ENCODE data around the gene ZNF277.

The ZNF277 gene

DNA sequence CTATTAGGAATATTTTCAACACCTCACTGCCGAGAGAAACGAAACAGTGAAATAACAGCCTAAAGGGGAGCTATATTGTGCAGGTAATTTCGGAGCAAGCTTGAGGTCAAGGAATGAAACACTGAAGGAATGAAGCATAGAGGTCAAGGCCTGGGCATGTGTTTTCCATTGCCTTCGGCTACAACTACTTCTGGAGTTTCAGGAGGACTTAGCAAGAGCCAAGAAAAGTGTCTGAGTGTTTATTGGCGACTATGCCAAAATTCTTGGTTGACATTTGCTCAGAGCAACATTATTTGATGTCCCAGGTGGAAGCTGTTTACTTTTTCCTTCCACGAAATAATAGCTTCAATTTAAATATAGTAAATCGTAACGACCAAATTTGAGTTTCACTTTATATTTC, 154.2 kb downstream of the ZNF277 start:
- no peak for DNase-seq

DNA sequence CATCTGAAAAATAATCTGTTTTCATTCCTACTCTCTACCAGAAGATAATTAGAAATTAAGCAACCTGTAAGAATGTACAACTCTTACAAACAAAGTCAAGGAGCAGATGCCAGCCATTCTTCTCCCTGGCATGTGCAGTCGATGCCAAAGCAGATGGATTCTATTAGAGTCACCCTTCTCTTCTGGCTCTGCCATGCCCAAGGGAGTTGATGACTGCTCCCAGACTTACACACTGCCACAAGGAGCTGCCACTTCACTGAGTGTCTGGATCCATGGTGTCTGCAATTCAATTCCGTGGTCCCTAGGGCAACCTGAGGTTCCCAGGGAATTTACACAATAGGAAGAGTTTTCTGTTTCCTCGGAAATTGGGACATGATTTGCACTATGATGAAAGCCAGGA, 154.7 kb downstream of the ZNF277 start:
- DNase-seq = no peak

DNA sequence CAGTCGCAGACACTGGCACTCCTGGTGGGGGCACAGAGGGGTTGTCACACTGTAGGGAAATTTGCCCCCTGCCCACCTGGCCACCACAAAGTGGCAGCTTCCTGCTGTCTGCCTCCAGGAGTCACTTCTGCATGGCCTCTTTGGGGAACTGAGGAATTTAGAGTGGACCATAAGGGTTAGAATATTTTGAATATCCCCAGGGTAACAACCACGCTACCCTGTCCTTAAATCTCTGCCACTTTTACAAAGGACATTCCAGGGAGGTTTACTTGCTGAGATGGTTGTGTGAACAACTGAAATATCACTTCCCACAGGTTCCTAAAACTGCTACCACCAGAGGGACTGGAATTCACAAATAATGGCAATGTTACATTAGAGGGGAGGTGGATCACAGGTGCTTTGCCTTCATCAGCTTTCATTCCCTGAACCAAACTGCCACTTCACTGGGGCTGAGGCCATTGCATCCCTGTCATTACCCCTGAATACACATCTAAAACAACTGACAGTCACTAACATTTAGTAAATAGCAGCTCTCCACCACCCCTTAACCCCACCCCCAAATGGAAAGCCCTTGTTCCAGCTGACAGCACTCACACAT, 155.7 kb downstream of the ZNF277 start:
- DNase-seq = no peak

DNA sequence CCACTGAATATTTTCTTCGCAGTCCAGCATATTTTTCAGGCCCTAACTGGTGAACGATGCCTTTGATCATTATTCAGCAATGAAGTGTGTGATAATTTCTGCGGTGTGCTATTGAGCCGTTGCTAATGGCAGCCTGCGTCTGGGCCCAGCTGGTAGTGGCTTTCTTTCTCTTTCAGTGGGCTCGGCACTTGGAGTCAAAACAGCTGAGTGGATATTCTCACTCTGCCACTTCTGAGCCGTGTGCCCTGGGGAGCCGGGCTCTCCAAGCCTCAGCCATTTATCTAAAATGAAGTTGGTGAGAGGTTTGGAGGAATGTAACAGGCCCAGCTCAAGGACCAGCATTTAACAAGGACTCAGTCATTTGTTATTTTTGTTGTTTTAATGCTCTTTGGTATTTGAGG, 156.2 kb downstream of the ZNF277 start:
- DNase-seq = no peak

DNA sequence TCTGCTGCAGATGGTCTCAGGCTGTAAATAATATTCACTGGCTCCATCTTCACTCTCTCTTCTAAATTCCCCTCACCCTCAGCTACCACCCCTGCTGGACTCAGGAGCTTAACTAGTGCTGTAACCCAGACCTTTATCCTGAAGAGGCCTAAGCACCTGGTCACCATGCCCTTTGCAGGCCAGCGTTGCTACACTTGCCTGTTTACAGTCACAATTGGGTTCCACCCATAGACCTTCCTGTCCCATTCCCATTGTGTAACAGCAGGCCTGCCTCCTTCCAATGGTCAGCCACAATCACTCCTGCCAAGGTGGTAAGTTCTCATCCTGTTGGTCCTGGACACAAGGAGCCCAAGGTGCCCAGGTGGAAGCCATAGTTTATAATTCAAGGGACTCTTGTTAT, 157.9 kb downstream of the ZNF277 start:
- DNase-seq = no peak

DNA sequence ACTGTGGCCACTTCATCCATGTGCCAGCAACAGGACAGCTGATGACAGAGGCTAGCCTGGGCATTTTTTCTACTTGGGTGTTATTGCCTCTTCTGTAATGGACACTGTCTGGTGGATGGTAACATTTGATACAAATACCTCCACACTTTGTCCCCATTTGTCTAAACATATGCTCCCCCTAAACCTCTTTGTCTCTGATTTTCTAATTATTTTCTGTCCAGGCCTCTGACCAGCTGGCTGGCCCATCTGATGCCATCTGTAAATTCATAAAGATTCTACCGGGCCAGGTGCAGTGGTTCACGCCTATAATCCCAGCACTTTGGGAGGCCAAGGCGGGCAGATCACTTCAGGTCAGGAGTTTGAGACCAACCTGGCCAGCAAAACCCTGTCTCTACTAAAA, 159.1 kb downstream of the ZNF277 start:
- no peak for DNase-seq

DNA sequence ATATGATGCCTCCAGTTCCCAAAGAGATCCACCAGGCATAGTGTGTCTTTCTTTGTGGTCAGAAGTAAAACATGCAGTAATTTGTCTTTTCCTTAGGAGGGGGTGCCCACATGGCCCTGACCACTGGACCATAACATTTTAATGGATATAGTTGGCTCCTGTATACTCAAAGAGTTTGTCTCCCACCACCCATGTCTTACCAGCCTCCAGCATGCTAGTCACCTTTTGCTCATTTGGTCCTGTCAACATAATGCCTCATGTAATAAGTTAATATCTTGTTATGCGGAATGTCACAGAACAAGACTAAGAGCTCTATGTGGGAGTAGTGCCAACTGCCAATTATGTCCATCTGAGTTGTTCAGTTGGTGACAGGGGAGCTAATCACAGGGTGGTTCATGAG, 160.4 kb downstream of the ZNF277 start:
- no peak for DNase-seq

DNA sequence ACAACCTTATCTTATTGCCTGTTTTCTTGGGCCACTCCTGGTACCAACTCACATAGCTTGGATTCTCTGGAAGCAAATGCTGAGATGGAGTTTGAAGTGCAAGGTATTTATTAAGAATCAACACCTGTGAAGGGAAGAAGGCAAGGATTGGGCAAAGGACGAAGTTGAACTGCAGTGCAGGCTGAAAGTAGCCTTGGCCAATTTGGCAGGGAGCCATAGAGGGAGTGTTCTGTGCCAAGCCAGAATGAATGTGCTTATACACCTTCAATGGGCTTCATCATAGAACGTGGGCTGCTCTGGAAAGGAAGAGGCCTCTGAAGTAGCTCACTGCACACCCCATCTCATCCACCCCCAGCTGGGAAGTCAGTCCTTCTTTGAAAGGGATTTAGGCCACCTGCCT, 163.9 kb downstream of the ZNF277 start:
- no peak for DNase-seq

DNA sequence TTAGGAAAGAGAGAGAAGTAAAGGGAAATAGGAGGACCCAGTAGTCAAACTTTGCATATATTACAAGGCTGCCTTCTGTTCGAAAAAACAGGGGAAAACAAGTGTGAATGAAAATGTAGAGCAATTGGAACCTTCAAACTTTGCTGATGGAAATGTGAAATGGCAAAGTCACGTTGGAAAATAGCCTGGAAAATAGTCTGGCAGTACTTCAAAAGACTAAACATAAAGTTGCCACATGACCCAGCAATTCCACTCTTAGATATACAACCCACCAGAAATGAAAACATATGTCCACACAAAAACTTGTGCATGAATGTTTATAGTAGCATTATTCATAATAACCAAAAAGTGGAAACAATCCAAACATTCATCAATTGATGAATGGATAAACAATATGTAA, 165.2 kb downstream of the ZNF277 start:
- DNase-seq = no peak

DNA sequence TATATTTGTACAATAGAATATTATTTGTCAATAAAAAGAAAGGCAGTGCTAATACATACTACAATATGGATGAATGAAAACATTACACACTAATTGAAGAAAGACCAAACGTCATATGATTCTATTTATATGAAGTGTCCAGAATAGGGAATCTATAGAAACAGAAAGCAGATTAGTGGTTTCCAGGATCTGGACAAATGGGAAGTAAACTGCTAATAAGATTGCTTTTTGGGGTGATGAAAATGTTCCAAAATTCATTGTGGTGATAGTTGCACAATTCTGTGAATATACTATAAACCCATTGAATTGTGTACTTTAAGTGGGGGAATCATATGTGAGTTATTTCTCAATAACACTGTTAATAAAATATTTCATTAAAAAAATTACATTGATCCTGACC, 165.6 kb downstream of the ZNF277 start:
- DNase-seq = peak; percentile 1 to 7

DNA sequence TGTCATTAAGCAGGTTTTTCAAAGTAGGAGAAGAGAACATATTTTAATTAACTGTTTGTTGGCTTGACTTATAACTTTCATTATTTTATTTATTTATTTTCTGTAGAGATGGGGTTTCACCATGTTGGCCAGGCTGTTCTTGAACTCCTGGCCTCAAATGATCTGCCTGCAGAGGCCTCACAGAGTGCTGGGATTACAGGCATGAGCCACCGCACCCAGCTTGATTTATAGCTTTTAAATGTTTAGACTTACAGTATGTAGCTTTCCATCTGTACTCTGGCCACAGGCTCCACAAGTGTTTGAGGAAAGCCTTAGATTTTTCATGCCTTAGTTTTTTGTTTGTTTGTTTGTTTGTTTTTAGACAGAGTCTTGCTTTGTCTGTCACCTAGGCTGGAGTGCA, 171.1 kb downstream of the ZNF277 start:
- DNase-seq = no peak

DNA sequence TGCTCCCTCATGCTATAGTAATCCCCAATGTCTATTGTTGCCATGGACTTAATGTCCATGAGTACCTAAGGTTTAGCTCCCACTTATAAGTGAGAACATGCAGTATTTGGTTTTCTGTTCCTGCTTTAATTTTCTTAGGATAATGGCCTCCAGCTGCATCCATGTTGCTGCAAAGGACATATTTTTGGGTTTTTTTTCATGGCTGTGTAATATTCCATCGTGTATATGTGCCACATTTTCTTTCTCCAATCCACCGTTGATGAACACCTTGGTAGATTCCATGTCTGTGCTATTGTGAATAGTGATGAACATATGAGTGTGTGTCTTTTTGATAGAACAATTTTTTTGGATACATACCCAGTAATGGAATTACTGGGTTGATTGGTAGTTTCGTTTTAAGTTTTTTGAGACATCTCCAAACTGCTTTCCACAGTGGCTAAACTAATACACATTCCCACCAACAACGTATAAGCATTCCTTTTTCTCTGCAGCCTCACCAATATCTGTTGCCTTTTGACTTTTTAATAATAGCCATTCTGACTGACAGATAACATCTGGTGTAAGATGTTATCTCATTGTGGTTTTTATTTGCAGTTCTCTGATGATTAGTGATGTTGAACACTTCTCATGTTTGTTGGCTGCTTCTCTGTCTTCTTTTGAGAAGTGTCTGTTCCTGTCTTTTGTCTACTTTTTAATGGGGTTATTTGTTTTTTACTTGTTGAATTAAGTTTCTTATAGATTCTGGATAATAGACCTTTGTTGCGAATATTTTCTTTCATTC, 175.0 kb downstream of the ZNF277 start:
- DNase-seq = no peak

DNA sequence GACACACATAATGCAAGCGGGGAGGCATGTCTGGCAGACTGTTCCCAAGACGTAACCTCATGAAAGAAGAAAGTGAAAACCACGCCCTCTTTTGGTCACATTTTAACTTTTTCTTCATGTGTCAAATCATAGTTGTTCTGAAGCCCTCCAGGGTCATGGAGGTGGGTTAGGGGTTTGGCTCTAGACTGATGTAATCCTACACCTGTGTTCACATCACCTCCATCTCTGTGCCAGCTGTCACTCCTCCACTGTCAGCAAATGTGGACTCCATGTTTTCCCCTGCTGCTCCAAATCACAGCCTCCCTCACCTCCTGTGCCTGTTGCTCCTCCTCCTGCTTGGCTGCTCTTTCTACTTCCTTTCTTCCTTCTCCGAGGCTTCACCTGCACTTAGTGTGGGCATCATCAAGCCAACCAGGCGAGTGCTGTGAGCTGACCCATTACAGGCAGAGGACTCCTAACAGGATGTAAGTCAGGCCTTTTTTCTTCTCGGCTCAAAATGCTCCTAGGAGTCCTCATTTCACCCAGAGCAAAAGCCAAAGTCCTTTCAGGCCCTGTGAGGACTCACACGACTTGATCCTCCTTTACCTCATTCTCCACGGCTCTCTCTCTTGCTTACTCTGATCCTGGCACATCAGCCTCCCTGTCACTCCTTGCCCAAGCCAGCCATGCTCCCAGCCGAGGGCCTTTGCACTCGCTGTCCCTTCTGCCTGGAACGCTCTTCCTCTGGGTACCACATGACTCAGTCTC, 177.3 kb downstream of the ZNF277 start:
- DNase-seq = peak; percentile 4 to 23

DNA sequence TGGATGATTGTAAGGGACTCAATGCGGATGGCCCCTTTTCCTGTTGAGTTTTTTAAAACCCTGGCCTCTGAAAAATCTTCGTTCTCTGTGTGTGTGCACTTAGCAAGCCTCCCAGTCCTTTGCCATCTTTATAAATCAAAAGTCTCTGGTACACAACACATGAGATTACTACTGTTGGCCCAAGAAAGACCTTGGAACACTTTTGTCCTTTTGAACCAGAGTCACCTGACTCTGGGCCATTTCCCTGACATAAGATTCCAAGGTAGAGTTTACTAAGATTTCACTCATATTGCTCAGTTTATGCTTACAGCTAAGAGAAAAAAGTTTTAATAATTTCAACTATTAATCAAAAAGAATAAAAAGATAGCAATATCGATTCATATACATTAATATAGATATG, 179.0 kb downstream of the ZNF277 start:
- no peak for DNase-seq

DNA sequence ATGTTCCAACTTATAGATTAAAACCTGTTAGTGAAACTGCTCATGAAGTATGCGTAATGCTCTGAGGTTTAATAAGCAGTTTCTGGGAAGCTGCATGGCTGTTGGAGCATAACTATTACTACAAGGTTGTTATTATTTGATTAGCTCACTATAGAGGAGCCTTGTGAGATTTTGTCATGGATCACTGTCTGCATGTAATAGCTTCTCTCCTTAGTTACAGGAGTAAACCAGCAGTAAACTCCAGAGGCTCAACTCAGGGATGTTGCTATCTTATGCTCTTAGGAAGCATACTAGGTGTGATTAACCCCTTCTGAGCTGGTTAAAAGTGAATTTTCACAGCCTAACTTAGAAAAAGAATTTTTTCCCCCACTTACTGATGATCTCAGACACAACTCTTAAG, 180.1 kb downstream of the ZNF277 start:
- DNase-seq = no peak

DNA sequence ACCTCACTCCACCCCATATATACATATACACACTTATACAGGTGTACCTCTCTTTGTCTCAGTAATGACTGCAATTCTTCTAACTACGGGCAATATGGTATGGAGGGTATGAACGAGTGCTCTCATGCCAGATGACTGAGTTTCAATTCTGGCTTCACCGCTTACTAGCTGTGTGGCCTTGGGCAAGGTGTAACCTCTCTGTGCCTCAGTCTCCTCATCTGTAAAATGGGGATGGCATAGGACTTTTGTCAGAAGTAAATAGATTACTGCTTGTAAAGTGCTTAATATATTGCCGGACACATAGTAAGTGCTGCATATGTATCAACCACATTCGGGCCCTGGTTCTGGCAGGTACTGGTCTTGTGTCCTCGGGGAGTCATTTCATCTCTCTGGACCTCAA, 183.7 kb downstream of the ZNF277 start:
- no peak for DNase-seq

DNA sequence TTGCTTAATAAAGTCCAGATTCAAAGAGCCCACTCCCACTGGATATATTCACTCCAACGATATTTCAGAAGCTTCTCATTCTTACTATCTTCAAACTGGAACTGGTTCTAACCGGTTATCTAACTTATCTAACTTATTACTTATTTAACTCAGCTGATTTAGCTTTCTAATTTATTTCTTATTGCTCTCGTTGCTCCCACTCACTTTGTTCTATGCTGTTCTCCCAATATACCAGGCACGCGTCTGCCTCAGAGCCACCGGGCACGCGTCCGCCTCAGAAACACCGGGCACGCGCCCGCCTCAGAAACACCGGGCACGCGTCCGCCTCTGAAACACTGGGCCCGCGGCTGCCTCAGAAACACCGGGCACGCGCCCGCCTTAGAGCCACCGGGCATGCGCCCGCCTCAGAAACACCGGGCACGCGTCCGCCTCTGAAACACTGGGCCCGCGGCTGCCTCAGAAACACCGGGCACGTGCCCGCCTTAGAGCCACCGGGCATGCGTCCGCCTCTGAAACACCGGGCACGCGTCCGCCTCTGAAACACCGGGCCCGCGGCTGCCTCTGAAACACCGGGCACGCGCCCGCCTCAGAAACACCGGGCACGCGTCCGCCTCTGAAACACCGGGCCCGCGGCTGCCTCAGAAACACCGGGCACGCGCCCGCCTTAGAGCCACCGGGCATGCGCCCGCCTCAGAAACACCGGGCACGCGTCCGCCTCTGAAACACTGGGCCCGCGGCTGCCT, 184.8 kb downstream of the ZNF277 start:
- peak; percentile 38 to 48 for DNase-seq

DNA sequence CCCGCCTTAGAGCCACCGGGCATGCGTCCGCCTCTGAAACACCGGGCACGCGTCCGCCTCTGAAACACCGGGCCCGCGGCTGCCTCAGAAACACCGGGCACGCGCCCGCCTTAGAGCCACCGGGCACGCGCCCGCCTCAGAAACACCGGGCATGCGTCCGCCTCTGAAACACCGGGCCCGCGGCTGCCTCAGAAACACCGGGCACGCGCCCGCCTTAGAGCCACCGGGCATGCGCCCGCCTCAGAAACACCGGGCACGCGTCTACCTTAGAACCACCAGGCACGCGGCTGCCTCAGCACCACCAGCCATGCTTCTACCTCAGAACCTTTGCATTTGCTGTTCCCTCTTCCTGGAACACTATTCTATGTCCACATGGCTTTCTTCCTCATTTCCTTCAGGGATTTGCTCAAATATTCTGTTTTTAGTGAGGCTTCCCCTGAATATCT, 185.4 kb downstream of the ZNF277 start:
- DNase-seq = peak; percentile 40 to 51

Data from AML-193 (cell line).